H9 (cell line): ENCODE results near the gene EFNA5. TPM values are rescaled to one million over a fixed set of nuclear protein-coding genes. Genes with fewer than 3 reads are reported as not detected.

ENCODE experiments used
- DNase-seq: peaks from one replicate; pipeline ENCODE4 v3.0.0-alpha.2; 2017
- H2AFZ ChIP-seq: one replicate; pipeline ENCODE4 v1.6.1; 2013; ENCODE audit warnings: mild to moderate bottlenecking, low read length, control low read depth, moderate library complexity
- H2AK5ac ChIP-seq: 2 replicates; pipeline ENCODE4 v1.6.1; 2013; ENCODE audit warnings: low read length, control low read depth, mixed read lengths; ENCODE audit not compliant: insufficient read length
- H2BK120ac ChIP-seq: one replicate; pipeline ENCODE4 v1.6.1; 2013; ENCODE audit warnings: low read depth, mild to moderate bottlenecking, low read length, control low read depth, inconsistent platforms; ENCODE audit not compliant: poor library complexity, severe bottlenecking
- H2BK12ac ChIP-seq: 2 replicates; pipeline ENCODE4 v1.6.1; 2013; ENCODE audit warnings: low read length, control low read depth, mixed read lengths, low read depth; ENCODE audit not compliant: insufficient read length
- H2BK15ac ChIP-seq: 2 replicates; pipeline ENCODE4 v1.6.1; 2013; ENCODE audit warnings: low read depth, low read length, control low read depth
- H2BK20ac ChIP-seq: one replicate; pipeline ENCODE4 v1.6.1; 2013; ENCODE audit warnings: low read depth, mild to moderate bottlenecking, low read length, control low read depth, inconsistent platforms; ENCODE audit not compliant: poor library complexity, severe bottlenecking
- H2BK5ac ChIP-seq: 2 replicates; pipeline ENCODE4 v1.6.1; 2013; ENCODE audit warnings: low read length, control low read depth, mixed read lengths; ENCODE audit not compliant: insufficient read length
- H3K14ac ChIP-seq: 2 replicates; pipeline ENCODE4 v1.6.1; 2013; ENCODE audit warnings: low read length, control low read depth; ENCODE audit not compliant: insufficient read depth
- H3K18ac ChIP-seq: 2 replicates; pipeline ENCODE4 v1.6.1; 2013; ENCODE audit warnings: low read depth, mild to moderate bottlenecking, mixed read lengths, low read length, control low read depth; ENCODE audit not compliant: insufficient read length
- H3K23ac ChIP-seq: 2 replicates; pipeline ENCODE4 v1.6.1; 2013; ENCODE audit warnings: low read length, control low read depth, mixed read lengths, low read depth; ENCODE audit not compliant: insufficient read length
- H3K23me2 ChIP-seq: 2 replicates; pipeline ENCODE4 v1.6.1; 2013; ENCODE audit warnings: low read depth, mild to moderate bottlenecking, mixed read lengths, low read length, control low read depth; ENCODE audit not compliant: insufficient read length, poor library complexity, severe bottlenecking
- H3K27ac ChIP-seq: 2 replicates; pipeline ENCODE4 v1.5.1; 2013; ENCODE audit warnings: low read length, control low read depth, mixed read lengths, low read depth; ENCODE audit not compliant: insufficient read length
- H3K27me3 ChIP-seq: 2 replicates; pipeline ENCODE4 v1.6.1; 2013; ENCODE audit warnings: low read length, control low read depth, inconsistent platforms; ENCODE audit not compliant: insufficient read depth
- H3K4ac ChIP-seq: 2 replicates; pipeline ENCODE4 v1.6.1; 2013; ENCODE audit warnings: low read depth, mild to moderate bottlenecking, control low read depth, inconsistent platforms, low read length, moderate library complexity
- H3K4me1 ChIP-seq: 2 replicates; pipeline ENCODE4 v1.6.1; 2013; ENCODE audit warnings: low read length, control low read depth, inconsistent platforms; ENCODE audit not compliant: insufficient read depth
- H3K4me2 ChIP-seq: 2 replicates; pipeline ENCODE4 v1.6.1; 2013; ENCODE audit warnings: low read length, control low read depth, mixed read lengths; ENCODE audit not compliant: insufficient read length, insufficient read depth
- H3K56ac ChIP-seq: 2 replicates; pipeline ENCODE4 v1.6.1; 2013; ENCODE audit warnings: low read depth, mild to moderate bottlenecking, mixed read lengths, low read length, control low read depth; ENCODE audit not compliant: insufficient read length
- H3K79me1 ChIP-seq: 2 replicates; pipeline ENCODE4 v1.6.1; 2013; ENCODE audit warnings: low read depth, mild to moderate bottlenecking, moderate library complexity, low read length, control low read depth, inconsistent platforms; ENCODE audit not compliant: insufficient read depth, poor library complexity, severe bottlenecking
- H3K79me2 ChIP-seq: 2 replicates; pipeline ENCODE4 v1.6.1; 2013; ENCODE audit warnings: low read length, control low read depth, inconsistent platforms; ENCODE audit not compliant: insufficient read depth
- H3K9ac ChIP-seq: 2 replicates; pipeline ENCODE4 v1.6.1; 2013; ENCODE audit warnings: low read length, control low read depth, mixed read lengths; ENCODE audit not compliant: insufficient read length; ENCODE audit errors: extremely low read depth
- H3K9me3 ChIP-seq: one replicate; pipeline ENCODE4 v1.6.1; 2013; ENCODE audit warnings: low read depth, low read length, inconsistent platforms; ENCODE audit not compliant: control insufficient read depth
- H3T11ph ChIP-seq: one replicate; pipeline ENCODE4 v1.6.1; 2013; ENCODE audit warnings: mild to moderate bottlenecking, low read length, control low read depth, inconsistent platforms
- H4K20me1 ChIP-seq: one replicate; pipeline ENCODE4 v1.6.1; 2013; ENCODE audit not compliant: control insufficient read depth, insufficient read length, insufficient read depth
- H4K5ac ChIP-seq: 2 replicates; pipeline ENCODE4 v1.6.1; 2013; ENCODE audit warnings: low read depth, mild to moderate bottlenecking, mixed read lengths, low read length, control low read depth; ENCODE audit not compliant: insufficient read length
- H4K8ac ChIP-seq: replicated peaks from 2 replicates; pipeline ENCODE4 v1.6.1; 2013; ENCODE audit warnings: low read length, control low read depth, mixed read lengths, low read depth; ENCODE audit not compliant: insufficient read length
- H4K91ac ChIP-seq: 2 replicates; pipeline ENCODE4 v1.6.1; 2013; ENCODE audit warnings: low read depth, mild to moderate bottlenecking, moderate library complexity, mixed read lengths, low read length, control low read depth; ENCODE audit not compliant: insufficient read length
- H3K27ac Mint-ChIP-seq, 3 experiments: 2 replicates in 2 of 3; 3 replicates in 1 of 3; pipeline ENCODE4 v1.8.0; 2020 to 2021; ENCODE audit warnings: mixed read lengths in 3 of 3, mild to moderate bottlenecking in 1 of 3, moderate library complexity in 1 of 3
- H3K27me3 Mint-ChIP-seq: 2 replicates; pipeline ENCODE4 v1.8.0; 2021; ENCODE audit warnings: low read depth, mild to moderate bottlenecking, moderate library complexity, mixed read lengths
- H3K36me3 Mint-ChIP-seq, 3 experiments: 2 replicates in 2 of 3; 3 replicates in 1 of 3; pipeline ENCODE4 v1.8.0; 2020 to 2021; ENCODE audit warnings: low read depth in 3 of 3, mixed read lengths in 3 of 3; ENCODE audit not compliant: insufficient read depth in 1 of 3
- H3K4me1 Mint-ChIP-seq, 2 experiments: 2 replicates each; pipeline ENCODE4 v1.8.0; 2020; ENCODE audit warnings: mixed read lengths in 2 of 2
- H3K4me3 Mint-ChIP-seq, 2 experiments: 2 replicates in 1 of 2; 3 replicates in 1 of 2; pipeline ENCODE4 v1.8.0; 2020 to 2021; ENCODE audit warnings: mild to moderate bottlenecking in 2 of 2, mixed read lengths in 2 of 2, moderate library complexity in 1 of 2
- H3K9me3 Mint-ChIP-seq, 2 experiments: 2 replicates in 1 of 2; 3 replicates in 1 of 2; pipeline ENCODE4 v1.8.0; 2020; ENCODE audit warnings: mild to moderate bottlenecking in 2 of 2, mixed read lengths in 2 of 2, moderate library complexity in 1 of 2
- CTCF ChIP-seq: fragments of 200-600 bp; sonication (generic); conservative IDR thresholded peaks from 3 replicates; pipeline ENCODE4 v1.8.0; 2021; ENCODE audit warnings: antibody characterized with exemption, mild to moderate bottlenecking
- WGBS: extraction: QIAGEN DNeasy Blood & Tissue Kit; methylation state at CpG from one replicate; pipeline ENCODE4 v1.1.7; 2013; ENCODE audit warnings: missing lambda C conversion rate, low lambda C conversion rate, mixed read lengths; ENCODE audit not compliant: insufficient read length; ENCODE audit errors: extremely low coverage; 5-methylcytosine and 5-hydroxymethylcytosine counted together
- total RNA-seq: library from RNA; stranded (reverse); gene quantifications from 2 replicates; pipeline ENCODE4 v1.2.1, GENCODE V29; 2021

Gene EFNA5
- total RNA-seq, 1 experiment from 2014 or later = 20.4 TPM

- Histone ChIP-seq H4K5ac (no peak overlapping the region), H3K27ac (no peak overlapping the region), H3K23me2 (no peaks in the 10 kb centered on the region), H2BK12ac (no peak overlapping the region), H3K14ac (no peak overlapping the region), H3K23ac (no peak overlapping the region), H3T11ph (no peak overlapping the region), H4K20me1 (no peaks in the 10 kb centered on the region), H4K91ac (no peak overlapping the region), H3K4me2 (no peak overlapping the region), H3K9me3 (no peaks in the 10 kb centered on the region), H3K4me1 (peaks cover 4% of the 10 kb centered on the region), H2BK15ac (no peak overlapping the region), H3K4ac (no peak overlapping the region), H2AFZ (no peak overlapping the region), H3K9ac (no peak overlapping the region), H3K79me2 (no peaks in the 10 kb centered on the region), H3K18ac (no peak overlapping the region), H4K8ac (no peak overlapping the region), H2BK5ac (no peak overlapping the region), H3K56ac (no peak overlapping the region), H3K27me3 (no peaks in the 10 kb centered on the region), H2AK5ac (no peak overlapping the region), H2BK20ac (no peak overlapping the region), H2BK120ac (no peak overlapping the region), H3K79me1 (no peaks in the 10 kb centered on the region)
- Mint-ChIP-seq H3K9me3 (no peaks in the 10 kb centered on the region), H3K4me3 (no peak overlapping the region), H3K36me3 (peaks cover 0 to 4% (median 0%) of the 10 kb centered on the region in 3 experiments; a peak in 2 of 7 replicates), H3K27me3 (no peaks in the 10 kb centered on the region), H3K27ac (no peak overlapping the region; a peak in 1 of 7 replicates), H3K4me1 (peaks cover 29 to 35% of the 10 kb centered on the region in 2 experiments)
- DNase-seq = no peak
- TF ChIP-seq CTCF = no peak
- no CpG with 5 or more reads among the region's 7 CpGs for WGBS
These were observed 297.9 kb downstream of the EFNA5 start for GRCh38 chr5:107372723-107373450.
